H1 (cell line): ENCODE data around the gene NFASC.

Experiments
- CBX5 ChIP-seq: fragments of 300-800, 300-1000 bp; sonication (generic); IDR thresholded peaks from 2 replicates; pipeline ENCODE4 v1.7.1; 2016; ENCODE audit warnings: antibody characterized with exemption, low read length, low read depth
- EZH2 ChIP-seq: fragments of 200-600 bp; sonication (generic); IDR thresholded peaks from 2 replicates; pipeline ENCODE4 v1.7.1; 2012; ENCODE audit warnings: low read depth, mild to moderate bottlenecking, moderate library complexity, low read length, inconsistent platforms; ENCODE audit not compliant: severe bottlenecking
- POLR2A ChIP-seq, 2 experiments: IDR thresholded peaks; 1 replicate in 1 of 2; 2 replicates in 1 of 2; pipeline ENCODE4 v1.6.1; 2011; ENCODE audit warnings: low read depth in 2 of 2, low read length in 2 of 2, mild to moderate bottlenecking in 2 of 2; ENCODE audit errors: control extremely low read depth in 1 of 2
- POLR2AphosphoS5 ChIP-seq: IDR thresholded peaks from 2 replicates; pipeline ENCODE4 v1.6.1; 2011; ENCODE audit warnings: low read depth, low read length
- RAD21 ChIP-seq, 2 experiments: IDR thresholded peaks in 1 of 2; conservative IDR thresholded peaks in 1 of 2; 2 replicates each; pipeline ENCODE4 v1.6.1; 2011; ENCODE audit warnings: low read depth in 2 of 2, low read length in 2 of 2, improper control_type of control experiment in 1 of 2, inconsistent platforms in 1 of 2, mild to moderate bottlenecking in 1 of 2, moderate library complexity in 1 of 2
- SIRT6 ChIP-seq: IDR thresholded peaks from one replicate; pipeline ENCODE4 v1.7.1; 2012; ENCODE audit warnings: low read length, inconsistent platforms
- SIX5 ChIP-seq: IDR thresholded peaks from 2 replicates; pipeline ENCODE4 v1.6.1; 2011; ENCODE audit warnings: mild to moderate bottlenecking, low read depth, low read length
- SP1 ChIP-seq: IDR thresholded peaks from 2 replicates; pipeline ENCODE4 v1.6.1; 2011; ENCODE audit warnings: low read depth, low read length
- ZNF274 ChIP-seq: IDR thresholded peaks from 2 replicates; pipeline ENCODE4 v1.7.0; 2012; ENCODE audit warnings: low read length, borderline replicate concordance; ENCODE audit errors: extremely low read depth
- TF ChIP-seq, protein P1 (sequence below), 3 experiments: IDR thresholded peaks; 1 replicate in 2 of 3; 2 replicates in 1 of 3; pipeline versions ENCODE4 v1.5.1 to v1.6.1; 2011; ENCODE audit warnings: low read length in 3 of 3, mild to moderate bottlenecking in 3 of 3, inconsistent platforms in 2 of 3, low read depth in 1 of 3, moderate library complexity in 1 of 3; ENCODE audit not compliant: insufficient read depth in 1 of 3; ENCODE audit errors: control extremely low read depth in 1 of 3

DNA sequence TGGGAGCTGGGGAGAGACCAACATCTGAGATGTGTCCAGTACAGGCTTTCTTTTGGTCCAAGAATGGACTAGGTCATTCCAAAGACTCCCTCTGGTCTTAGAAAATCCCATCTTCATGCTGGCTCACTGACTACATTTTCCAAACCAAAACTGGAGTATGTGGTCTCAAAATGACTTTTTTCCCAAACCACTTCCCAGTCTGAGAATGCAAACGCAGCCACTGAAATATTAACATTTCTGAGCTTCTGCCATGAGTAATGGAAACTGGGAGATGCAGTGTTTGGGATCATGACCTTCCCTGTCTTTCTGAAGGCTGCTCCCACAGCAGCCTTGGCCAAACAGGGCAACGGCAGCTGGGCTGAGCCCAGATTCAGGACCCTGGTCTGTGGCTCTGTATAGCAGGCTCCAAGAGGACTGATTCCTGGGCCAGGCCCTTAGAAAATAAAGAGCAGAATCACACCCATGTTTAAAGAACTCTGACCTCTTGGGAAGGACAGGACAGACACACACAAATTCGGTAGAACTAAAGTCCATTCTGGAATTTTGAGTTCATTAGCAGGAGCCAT is 110.3 kb downstream of the NFASC start:
- no peak for TF ChIP-seq SIX5
- TF ChIP-seq, protein P1, sequence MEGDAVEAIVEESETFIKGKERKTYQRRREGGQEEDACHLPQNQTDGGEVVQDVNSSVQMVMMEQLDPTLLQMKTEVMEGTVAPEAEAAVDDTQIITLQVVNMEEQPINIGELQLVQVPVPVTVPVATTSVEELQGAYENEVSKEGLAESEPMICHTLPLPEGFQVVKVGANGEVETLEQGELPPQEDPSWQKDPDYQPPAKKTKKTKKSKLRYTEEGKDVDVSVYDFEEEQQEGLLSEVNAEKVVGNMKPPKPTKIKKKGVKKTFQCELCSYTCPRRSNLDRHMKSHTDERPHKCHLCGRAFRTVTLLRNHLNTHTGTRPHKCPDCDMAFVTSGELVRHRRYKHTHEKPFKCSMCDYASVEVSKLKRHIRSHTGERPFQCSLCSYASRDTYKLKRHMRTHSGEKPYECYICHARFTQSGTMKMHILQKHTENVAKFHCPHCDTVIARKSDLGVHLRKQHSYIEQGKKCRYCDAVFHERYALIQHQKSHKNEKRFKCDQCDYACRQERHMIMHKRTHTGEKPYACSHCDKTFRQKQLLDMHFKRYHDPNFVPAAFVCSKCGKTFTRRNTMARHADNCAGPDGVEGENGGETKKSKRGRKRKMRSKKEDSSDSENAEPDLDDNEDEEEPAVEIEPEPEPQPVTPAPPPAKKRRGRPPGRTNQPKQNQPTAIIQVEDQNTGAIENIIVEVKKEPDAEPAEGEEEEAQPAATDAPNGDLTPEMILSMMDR (IDR thresholded peaks at IDR 0.05; ENCODE audit: control extremely low read depth in 1 of 3, insufficient read depth in 1 of 3, low read depth in 1 of 3, low read length in 3 of 3) = no peak
- no peak for TF ChIP-seq SP1
- TF ChIP-seq POLR2A (IDR thresholded peaks at IDR 0.05; ENCODE audit: control extremely low read depth in 1 of 2, low read depth in 2 of 2, low read length in 2 of 2) = no peak
- no peak for TF ChIP-seq POLR2AphosphoS5
- TF ChIP-seq SIRT6 = no peak
- TF ChIP-seq EZH2 = no peak
- TF ChIP-seq CBX5 = no peak
- no peak for TF ChIP-seq RAD21 (IDR thresholded peaks at IDR 0.05 in 1 of 2, conservative IDR thresholded peaks at IDR 0.05 in 1 of 2; ENCODE audit: low read depth in 2 of 2, low read length in 2 of 2)
- no peak for TF ChIP-seq ZNF274
